ENCODE data around the gene ZNF605. TPM values are rescaled to one million over a fixed set of nuclear protein-coding genes. Genes with fewer than 3 reads are reported as not detected.
"Not testable (repeated sequence)": the region's sequence is repeated elsewhere in the genome, so short reads cannot be mapped to it uniquely, and the experiment has no call there.

Gene ZNF605
- total RNA-seq, result 10 to 100 TPM in 1 of 2 experiments, 1 to 10 TPM in 1; 8.9 to 10.0 TPM

GRCh38 chr12:132956011-132956788 lies at the start of gene ZNF605:
Gene ZNF605 (minus strand): TSS chr12:132956306. CDS start chr12:132945635, 10,671 bp downstream.
- Mint-ChIP-seq H3K27ac (peak within 1 kb of the TSS; percentile 88), H3K27me3 (no peaks in the 10 kb centered on the region), H3K4me1 (peaks cover 19% of the 10 kb centered on the region), H3K4me3 (peak within 1 kb of the TSS; percentile 92), H3K36me3 (peaks cover 28% of the 10 kb centered on the region), H3K9me3 (ENCODE audit: low read depth) (peaks cover 14% of the 10 kb centered on the region)
- CTCF ChIA-PET, result interaction anchor here (0.8 to 1.5 kb wide), 2 partner anchors 40 to 125 kb away, joined by 3 to 4 read pairs; no protein-coding TSS in a partner anchor
- ATAC-seq (peak; percentile 94), DNase-seq (peak; percentile 91)

GRCh38 chr12:132998741-132999140 lies 42.6 kb upstream of the ZNF605 start:
- H3K27me3 Mint-ChIP-seq, result no peaks in the 10 kb centered on the region
- peaks cover 38% of the 10 kb centered on the region for H3K9me3 Mint-ChIP-seq (ENCODE audit: low read depth)
- no peak for ATAC-seq
- H3K36me3 Mint-ChIP-seq, result peaks cover 77% of the 10 kb centered on the region
- DNase-seq, result no peak
- CTCF ChIA-PET, result no interaction called here
- H3K4me3 Mint-ChIP-seq, result no peak overlapping the region
- H3K4me1 Mint-ChIP-seq, result no peaks in the 10 kb centered on the region
- no peak overlapping the region for H3K27ac Mint-ChIP-seq

- peak overlapping the region; percentile 90 for H3K4me3 Mint-ChIP-seq
- peaks cover 20% of the 10 kb centered on the region for H3K9me3 Mint-ChIP-seq (ENCODE audit: low read depth)
- H3K27ac Mint-ChIP-seq, result peak overlapping the region; percentile 94
- ATAC-seq, result no peak
- no peaks in the 10 kb centered on the region for H3K27me3 Mint-ChIP-seq
- peaks cover 32% of the 10 kb centered on the region for H3K4me1 Mint-ChIP-seq
- CTCF ChIA-PET, result interaction anchor here (0.8 to 2.3 kb wide), 3 partner anchors 82 to 195 kb away, joined by 3 to 8 read pairs (median 3); partner anchors contain the start of gene ZNF268
- no peak for DNase-seq
- peaks cover 52% of the 10 kb centered on the region for H3K36me3 Mint-ChIP-seq
These were observed 30.7 kb upstream of the ZNF605 start for GRCh38 chr12:132986885-132987225.

- H3K27ac Mint-ChIP-seq, result peak within 1 kb of the TSS; percentile 94
- DNase-seq, result peak; percentile 93
- H3K36me3 Mint-ChIP-seq, result peaks cover 47% of the 10 kb centered on the region
- CTCF ChIA-PET, result interaction anchor here (0.8 to 2.3 kb wide), 3 partner anchors 82 to 195 kb away, joined by 3 to 8 read pairs (median 3); partner anchors contain the start of gene ZNF268
- no peaks in the 10 kb centered on the region for H3K27me3 Mint-ChIP-seq
- H3K9me3 Mint-ChIP-seq (ENCODE audit: low read depth), result peaks cover 20% of the 10 kb centered on the region
- peaks cover 32% of the 10 kb centered on the region for H3K4me1 Mint-ChIP-seq
- peak; percentile 97 for ATAC-seq
- peak within 1 kb of the TSS; percentile 90 for H3K4me3 Mint-ChIP-seq
These were observed 30.1 kb upstream of the ZNF605 start, which contains the start of gene ZNF26 for GRCh38 chr12:132986001-132986884. Gene ZNF26 (plus strand): TSS chr12:132986367. CDS start chr12:132986841, 474 bp downstream.

GRCh38 chr12:132976870-132977269 lies 20.8 kb upstream of the ZNF605 start:
- H3K27me3 Mint-ChIP-seq, H3K27ac Mint-ChIP-seq, H3K4me3 Mint-ChIP-seq, ATAC-seq, CTCF ChIA-PET, H3K4me1 Mint-ChIP-seq: not testable (repeated sequence)
- peaks cover 31% of the 10 kb centered on the region for H3K9me3 Mint-ChIP-seq (ENCODE audit: low read depth)
- DNase-seq, result peak; percentile 47
- H3K36me3 Mint-ChIP-seq, result peaks cover 14% of the 10 kb centered on the region

GRCh38 chr12:132972374-132972773 lies 16.3 kb upstream of the ZNF605 start:
- Mint-ChIP-seq H3K4me3 (no peak overlapping the region), H3K27me3 (no peaks in the 10 kb centered on the region), H3K36me3 (peaks cover 11% of the 10 kb centered on the region), H3K9me3 (ENCODE audit: low read depth) (peaks cover 32% of the 10 kb centered on the region), H3K4me1 (no peaks in the 10 kb centered on the region), H3K27ac (no peak overlapping the region)
- ATAC-seq (no peak), DNase-seq (no peak)
- CTCF ChIA-PET, result no interaction called here

GRCh38 chr12:132967736-132968135 lies 11.6 kb upstream of the ZNF605 start:
- Mint-ChIP-seq H3K27me3 (no peaks in the 10 kb centered on the region), H3K4me3 (no peak overlapping the region), H3K36me3 (peaks cover 23% of the 10 kb centered on the region), H3K4me1 (no peaks in the 10 kb centered on the region), H3K9me3 (ENCODE audit: low read depth) (peaks cover 29% of the 10 kb centered on the region), H3K27ac (no peak overlapping the region)
- CTCF ChIA-PET, result no interaction called here
- DNase-seq (no peak), ATAC-seq (no peak)

GRCh38 chr12:132966676-132967415 lies 10.7 kb upstream of the ZNF605 start:
- DNase-seq (no peak), ATAC-seq (no peak)
- CTCF ChIA-PET, result no interaction called here
- no peak overlapping the region for H3K27ac Mint-ChIP-seq
- no peaks in the 10 kb centered on the region for H3K4me1 Mint-ChIP-seq
- H3K4me3 Mint-ChIP-seq, result no peak overlapping the region
- H3K36me3 Mint-ChIP-seq, result peaks cover 24% of the 10 kb centered on the region
- no peaks in the 10 kb centered on the region for H3K27me3 Mint-ChIP-seq
- H3K9me3 Mint-ChIP-seq (ENCODE audit: low read depth), result peaks cover 22% of the 10 kb centered on the region

- Mint-ChIP-seq H3K9me3 (ENCODE audit: low read depth) (peaks cover 21% of the 10 kb centered on the region), H3K27me3 (no peaks in the 10 kb centered on the region), H3K36me3 (peaks cover 28% of the 10 kb centered on the region), H3K4me3 (no peak overlapping the region), H3K4me1 (no peaks in the 10 kb centered on the region), H3K27ac (no peak overlapping the region)
- ATAC-seq, result no peak
- DNase-seq, result no peak
- CTCF ChIA-PET, result no interaction called here
These were observed 9.7 kb upstream of the ZNF605 start for GRCh38 chr12:132965796-132966195.

- H3K27me3 Mint-ChIP-seq, ATAC-seq, H3K4me1 Mint-ChIP-seq, CTCF ChIA-PET, H3K27ac Mint-ChIP-seq, DNase-seq, H3K4me3 Mint-ChIP-seq: not testable (repeated sequence)
- peaks cover 35% of the 10 kb centered on the region for H3K36me3 Mint-ChIP-seq
- H3K9me3 Mint-ChIP-seq (ENCODE audit: low read depth), result peaks cover 23% of the 10 kb centered on the region
These were observed 7.8 kb upstream of the ZNF605 start for GRCh38 chr12:132963947-132964346.

GRCh38 chr12:132961790-132962189 lies 5.7 kb upstream of the ZNF605 start:
- DNase-seq, CTCF ChIA-PET, H3K4me1 Mint-ChIP-seq, H3K27me3 Mint-ChIP-seq, H3K27ac Mint-ChIP-seq, ATAC-seq, H3K4me3 Mint-ChIP-seq: not testable (repeated sequence)
- Mint-ChIP-seq H3K9me3 (ENCODE audit: low read depth) (peaks cover 17% of the 10 kb centered on the region), H3K36me3 (peaks cover 35% of the 10 kb centered on the region)

GRCh38 chr12:132955094-132956010 lies 754 bp downstream of the ZNF605 start:
- peak; percentile 59 for ATAC-seq
- peak overlapping the region; percentile 83 for H3K27ac Mint-ChIP-seq
- H3K36me3 Mint-ChIP-seq, result peaks cover 24% of the 10 kb centered on the region
- CTCF ChIA-PET, result interaction anchor here (1.5 kb wide), 1 partner anchor 41 kb away, joined by 4 read pairs; no protein-coding TSS in a partner anchor
- DNase-seq, result peak; percentile 46
- H3K4me3 Mint-ChIP-seq, result peak overlapping the region; percentile 92
- peaks cover 19% of the 10 kb centered on the region for H3K4me1 Mint-ChIP-seq
- no peaks in the 10 kb centered on the region for H3K27me3 Mint-ChIP-seq
- peaks cover 12% of the 10 kb centered on the region for H3K9me3 Mint-ChIP-seq (ENCODE audit: low read depth)

All from activated CD8-positive, alpha-beta memory T cell treated with anti-CD3 and anti-CD28 coated beads, Interleukin-2, amount 10 ng/mL, durations not matched to agents 7 days and 5 days (primary cell).